GM21367 (cell line): Measurements from ENCODE around the gene SVEP1.

Experiments used
- ATAC-seq: cut with Tn5 transposase; IDR thresholded peaks from one replicate; pipeline ENCODE4 v1.9.1; 2021; ENCODE audit not compliant: unreplicated experiment

SVEP1 gene

GRCh38 chr9:110328763-110329162 lies 250.8 kb downstream of the SVEP1 start:
- ATAC-seq = no peak

- ATAC-seq = no peak
Observed at GRCh38 chr9:110327716-110328115, 251.8 kb downstream of the SVEP1 start.

- ATAC-seq = no peak
Observed at GRCh38 chr9:110323818-110324217, 255.7 kb downstream of the SVEP1 start.

GRCh38 chr9:110320651-110321445 lies 258.7 kb downstream of the SVEP1 start:
- ATAC-seq = no peak

GRCh38 chr9:110319781-110320492 lies 259.6 kb downstream of the SVEP1 start:
- ATAC-seq = no peak

- no peak for ATAC-seq
Observed at GRCh38 chr9:110317911-110318310, 261.6 kb downstream of the SVEP1 start.

GRCh38 chr9:110316261-110317075 lies 263.1 kb downstream of the SVEP1 start:
- peak; percentile 99 for ATAC-seq
